ENCODE data around the gene ADCK1.

ADCK1 gene

GRCh38 chr14:77823378-77823777, 23.5 kb downstream of the ADCK1 start:
- Histone ChIP-seq H3K27ac (ENCODE audit: low read depth, low read length) (no peak overlapping the region), H3K4me3 (ENCODE audit: insufficient read depth, low read length, poor library complexity, severe bottlenecking) (no peak overlapping the region), H4K20me1 (ENCODE audit: low read depth, low read length) (no peaks in the 10 kb centered on the region), H3K9me2 (replicated peaks; ENCODE audit: insufficient read depth, low read length) (no peaks in the 10 kb centered on the region), H2AFZ (ENCODE audit: low read depth, low read length, severe bottlenecking) (no peak overlapping the region), H3K4me2 (ENCODE audit: low read depth, low read length, poor library complexity, severe bottlenecking) (no peak overlapping the region), H3K9ac (ENCODE audit: low read length) (no peak overlapping the region), H3K9me3 (ENCODE audit: insufficient read depth, low read length) (no peaks in the 10 kb centered on the region), H3K27me3 (ENCODE audit: low read length) (no peaks in the 10 kb centered on the region), H3K79me2 (ENCODE audit: insufficient read depth, low read length) (no peaks in the 10 kb centered on the region), H3F3A (ENCODE audit: insufficient read depth) (no peaks in the 10 kb centered on the region), H3K36me3 (ENCODE audit: low read length) (no peaks in the 10 kb centered on the region)
- TF ChIP-seq, protein P1, sequence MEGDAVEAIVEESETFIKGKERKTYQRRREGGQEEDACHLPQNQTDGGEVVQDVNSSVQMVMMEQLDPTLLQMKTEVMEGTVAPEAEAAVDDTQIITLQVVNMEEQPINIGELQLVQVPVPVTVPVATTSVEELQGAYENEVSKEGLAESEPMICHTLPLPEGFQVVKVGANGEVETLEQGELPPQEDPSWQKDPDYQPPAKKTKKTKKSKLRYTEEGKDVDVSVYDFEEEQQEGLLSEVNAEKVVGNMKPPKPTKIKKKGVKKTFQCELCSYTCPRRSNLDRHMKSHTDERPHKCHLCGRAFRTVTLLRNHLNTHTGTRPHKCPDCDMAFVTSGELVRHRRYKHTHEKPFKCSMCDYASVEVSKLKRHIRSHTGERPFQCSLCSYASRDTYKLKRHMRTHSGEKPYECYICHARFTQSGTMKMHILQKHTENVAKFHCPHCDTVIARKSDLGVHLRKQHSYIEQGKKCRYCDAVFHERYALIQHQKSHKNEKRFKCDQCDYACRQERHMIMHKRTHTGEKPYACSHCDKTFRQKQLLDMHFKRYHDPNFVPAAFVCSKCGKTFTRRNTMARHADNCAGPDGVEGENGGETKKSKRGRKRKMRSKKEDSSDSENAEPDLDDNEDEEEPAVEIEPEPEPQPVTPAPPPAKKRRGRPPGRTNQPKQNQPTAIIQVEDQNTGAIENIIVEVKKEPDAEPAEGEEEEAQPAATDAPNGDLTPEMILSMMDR (IDR thresholded peaks at IDR 0.05; ENCODE audit: insufficient read depth, low read length, poor library complexity, severe bottlenecking): no peak
- TF ChIP-seq EZH2phosphoT487 (conservative IDR thresholded peaks at IDR 0.05; ENCODE audit: low read length): no peak

DNA sequence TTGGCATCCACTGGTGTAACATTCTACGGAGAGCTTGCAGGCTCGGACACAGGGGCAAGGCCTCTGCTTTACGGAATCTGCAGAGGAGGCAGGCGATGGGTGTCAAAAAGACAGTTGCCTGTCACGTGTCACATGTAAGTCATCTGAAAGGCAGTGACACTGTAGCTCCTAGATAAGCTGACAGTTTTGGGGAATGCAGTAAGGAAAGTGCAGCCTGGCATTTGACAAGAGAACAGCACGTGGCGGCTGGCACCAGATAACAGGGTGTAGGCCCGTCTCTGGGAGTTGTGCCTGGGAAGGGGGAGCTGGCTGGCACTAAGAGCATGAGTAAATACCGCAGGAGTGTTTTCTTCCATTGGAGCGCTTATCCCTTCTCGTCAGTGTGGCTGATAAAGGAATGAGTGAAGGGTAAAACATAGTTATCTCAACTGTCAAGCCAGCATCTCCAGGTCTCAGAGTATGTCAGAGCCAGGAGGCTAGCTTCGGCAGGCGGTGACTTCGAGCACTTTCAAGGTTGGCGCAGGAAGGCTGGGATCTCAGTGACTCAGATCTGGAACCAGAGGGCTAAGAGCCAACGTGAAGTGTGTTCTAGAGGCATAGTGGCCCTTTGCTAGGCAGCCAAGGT, 26.1 kb downstream of the ADCK1 start:
- Histone ChIP-seq H4K20me1 (ENCODE audit: low read depth, low read length) (no peaks in the 10 kb centered on the region), H3K4me3 (ENCODE audit: insufficient read depth, low read length, poor library complexity, severe bottlenecking) (no peak overlapping the region), H3K9me2 (replicated peaks; ENCODE audit: insufficient read depth, low read length) (no peaks in the 10 kb centered on the region), H2AFZ (ENCODE audit: low read depth, low read length, severe bottlenecking) (no peak overlapping the region), H3F3A (ENCODE audit: insufficient read depth) (no peaks in the 10 kb centered on the region), H3K36me3 (ENCODE audit: low read length) (no peaks in the 10 kb centered on the region), H3K27me3 (ENCODE audit: low read length) (no peaks in the 10 kb centered on the region), H3K9ac (ENCODE audit: low read length) (no peak overlapping the region), H3K27ac (ENCODE audit: low read depth, low read length) (no peak overlapping the region), H3K9me3 (ENCODE audit: insufficient read depth, low read length) (no peaks in the 10 kb centered on the region), H3K4me2 (ENCODE audit: low read depth, low read length, poor library complexity, severe bottlenecking) (no peak overlapping the region), H3K79me2 (ENCODE audit: insufficient read depth, low read length) (no peaks in the 10 kb centered on the region)
- TF ChIP-seq, protein P1 (IDR thresholded peaks at IDR 0.05; ENCODE audit: insufficient read depth, low read length, poor library complexity, severe bottlenecking): no peak
- TF ChIP-seq EZH2phosphoT487 (conservative IDR thresholded peaks at IDR 0.05; ENCODE audit: low read length): no peak

GRCh38 chr14:77830692-77831091, 30.8 kb downstream of the ADCK1 start:
- no peaks in the 10 kb centered on the region for H3K79me2 ChIP-seq (ENCODE audit: insufficient read depth, low read length)
- TF ChIP-seq, protein P1 (IDR thresholded peaks at IDR 0.05; ENCODE audit: insufficient read depth, low read length, poor library complexity, severe bottlenecking): no peak
- no peaks in the 10 kb centered on the region for H3K36me3 ChIP-seq (ENCODE audit: low read length)
- H3K4me3 ChIP-seq (ENCODE audit: insufficient read depth, low read length, poor library complexity, severe bottlenecking): no peak overlapping the region
- no peak overlapping the region for H3K9ac ChIP-seq (ENCODE audit: low read length)
- H3K27me3 ChIP-seq (ENCODE audit: low read length): no peaks in the 10 kb centered on the region
- H3K9me3 ChIP-seq (ENCODE audit: insufficient read depth, low read length): no peaks in the 10 kb centered on the region
- H3K9me2 ChIP-seq (replicated peaks; ENCODE audit: insufficient read depth, low read length): no peaks in the 10 kb centered on the region
- H3F3A ChIP-seq (ENCODE audit: insufficient read depth): no peaks in the 10 kb centered on the region
- no peak overlapping the region for H2AFZ ChIP-seq (ENCODE audit: low read depth, low read length, severe bottlenecking)
- no peaks in the 10 kb centered on the region for H4K20me1 ChIP-seq (ENCODE audit: low read depth, low read length)
- no peak overlapping the region for H3K4me2 ChIP-seq (ENCODE audit: low read depth, low read length, poor library complexity, severe bottlenecking)
- H3K27ac ChIP-seq (ENCODE audit: low read depth, low read length): no peak overlapping the region
